ENCODE results near the gene CEP112.
"Not testable (repeated sequence)": the region's sequence is repeated elsewhere in the genome, so short reads cannot be mapped to it uniquely, and the experiment has no call there.

Gene CEP112

DNA sequence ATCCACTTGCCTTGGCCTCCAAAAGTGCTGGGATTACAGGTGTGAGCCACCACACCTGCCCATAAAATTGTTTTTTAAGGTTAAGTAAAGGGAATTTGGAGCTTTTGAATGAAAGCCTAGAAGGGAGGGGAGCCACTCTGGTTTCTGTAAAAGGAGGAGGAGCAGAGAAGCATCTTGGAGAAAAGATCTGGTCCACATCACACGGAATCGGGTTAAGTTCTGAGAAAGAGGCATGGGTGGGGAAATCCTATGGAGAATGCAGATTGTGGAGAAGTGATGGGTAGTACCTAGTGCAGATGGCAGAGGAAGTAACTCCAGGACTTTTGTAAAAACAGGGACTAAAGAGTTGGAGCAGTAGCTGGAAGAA is 18.3 kb upstream of the CEP112 start:
- DNase-seq (ENCODE audit: low spot score) = no peak

DNA sequence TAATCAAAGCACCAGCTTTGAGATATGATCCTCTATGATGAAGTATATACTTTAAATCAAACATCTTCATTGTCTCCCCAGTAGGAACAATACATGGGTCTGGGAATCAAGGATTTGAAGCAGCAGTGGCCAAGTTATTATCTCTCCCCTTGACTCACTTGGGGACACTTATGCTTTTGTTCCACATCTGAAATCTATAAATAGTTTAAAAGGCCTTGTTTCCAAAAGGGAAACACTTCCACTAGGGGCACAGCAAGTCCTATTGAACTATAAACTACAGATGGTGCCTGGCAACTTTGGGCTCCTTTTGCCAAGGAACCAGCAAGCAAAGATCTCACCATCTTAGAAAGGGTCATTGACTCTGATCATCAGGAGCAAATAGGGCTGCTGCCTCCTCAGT is 16.0 kb upstream of the CEP112 start:
- no peak for DNase-seq (ENCODE audit: low spot score)

GRCh38 chr17:66203274-66204015 is 11.5 kb upstream of the CEP112 start:
- DNase-seq (ENCODE audit: low spot score) = no peak

- DNase-seq (ENCODE audit: low spot score) = peak; percentile 64
These were observed 8.8 kb upstream of the CEP112 start for GRCh38 chr17:66200685-66201092.

GRCh38 chr17:66198242-66198641 is 6.3 kb upstream of the CEP112 start:
- DNase-seq (ENCODE audit: low spot score) = no peak

DNA sequence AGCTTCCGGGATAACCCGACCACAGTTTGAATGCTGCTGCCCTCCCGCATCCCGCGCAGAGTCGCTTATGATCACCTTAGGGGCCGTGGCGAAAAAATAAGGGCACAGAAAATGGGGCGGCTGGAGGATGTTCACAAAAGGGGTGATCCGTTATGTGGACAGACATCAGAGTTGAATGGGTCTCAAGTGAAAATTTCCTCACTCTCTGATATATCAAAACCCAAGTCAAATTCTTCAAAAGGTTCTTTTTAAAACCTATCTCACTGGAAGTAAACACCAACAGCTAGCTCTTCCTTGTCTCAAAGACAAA is 400 bp upstream of the CEP112 start:
- DNase-seq (ENCODE audit: low spot score) = no peak

DNA sequence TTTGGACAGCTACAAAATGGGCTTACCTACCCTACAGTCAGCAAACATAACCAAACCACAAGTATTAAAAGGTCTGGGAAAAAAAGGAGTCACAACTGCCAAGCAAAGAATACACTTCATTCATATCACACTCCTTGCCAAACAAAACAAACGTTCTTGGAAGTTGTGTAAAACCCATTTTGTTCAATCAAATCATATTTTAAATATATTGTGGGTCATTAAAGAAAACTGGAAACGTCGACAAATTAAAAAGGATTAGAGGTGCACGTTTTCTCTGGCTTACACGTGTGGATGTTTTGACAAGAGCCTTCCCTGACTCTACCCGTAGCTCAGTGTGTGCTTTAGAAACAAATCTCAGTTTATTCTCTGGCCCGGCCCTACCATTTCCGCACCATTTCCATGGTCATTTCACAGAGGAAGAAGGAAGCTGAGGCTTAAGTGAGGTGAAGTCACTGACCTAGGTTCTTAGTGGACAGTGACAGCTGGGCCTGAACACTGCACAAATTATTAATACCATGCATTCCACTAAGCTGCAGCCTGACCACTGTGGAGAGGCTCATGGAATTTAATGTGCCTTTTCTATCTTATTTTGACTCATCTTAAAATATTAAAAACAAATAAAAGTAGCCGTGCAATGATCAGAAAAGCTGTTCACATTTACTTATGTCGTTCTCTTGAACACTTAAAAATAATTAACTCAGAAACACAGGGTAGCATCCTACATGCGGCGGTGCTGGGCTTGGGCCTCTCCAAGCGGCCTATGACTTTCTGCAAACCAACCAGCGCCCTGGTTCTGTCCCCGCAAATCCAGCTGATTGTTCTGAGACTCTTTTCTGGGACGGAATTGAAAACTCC is 968 bp downstream of the CEP112 start:
- DNase-seq (ENCODE audit: low spot score) = no peak

- DNase-seq (ENCODE audit: low spot score) = no peak
These were observed 4.2 kb downstream of the CEP112 start for GRCh38 chr17:66187718-66188117.

DNA sequence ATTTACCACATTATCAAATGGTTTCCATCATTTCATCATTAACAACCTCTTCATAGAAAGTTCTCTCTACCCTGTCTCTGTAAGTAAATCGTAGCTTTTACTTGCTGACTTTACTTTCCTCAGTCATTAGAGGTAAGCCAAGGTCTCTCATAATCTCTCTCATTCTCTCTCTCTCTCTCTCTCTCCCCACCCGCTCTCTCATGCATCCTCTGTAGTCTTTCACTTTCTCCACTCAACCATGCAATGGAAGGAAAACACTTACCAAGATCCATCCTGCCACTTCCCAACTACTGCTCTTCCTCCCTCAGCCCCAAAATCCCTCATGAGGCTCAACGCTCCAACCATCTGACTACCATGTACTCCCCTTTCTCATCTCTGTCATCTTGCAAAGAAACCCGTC is 6.1 kb downstream of the CEP112 start:
- DNase-seq (ENCODE audit: low spot score) = no peak

DNA sequence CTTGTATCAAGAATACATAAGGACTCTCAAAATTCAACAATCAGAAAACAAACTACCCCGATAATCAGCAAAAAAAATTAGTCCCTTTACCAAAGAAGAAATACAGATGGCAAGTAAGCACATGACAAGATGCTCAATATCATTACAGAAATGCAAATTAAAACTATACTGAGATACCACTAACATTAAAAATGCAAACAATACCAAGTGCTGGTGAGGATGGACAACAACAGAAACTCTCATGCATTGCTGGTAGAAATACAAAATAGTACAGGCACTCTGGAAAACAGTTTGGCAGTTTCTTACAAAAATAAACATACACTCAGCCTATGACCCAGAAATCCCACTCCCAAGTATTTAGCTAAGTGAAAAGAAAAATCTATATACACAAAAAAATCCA is 7.5 kb downstream of the CEP112 start:
- no peak for DNase-seq (ENCODE audit: low spot score)

DNA sequence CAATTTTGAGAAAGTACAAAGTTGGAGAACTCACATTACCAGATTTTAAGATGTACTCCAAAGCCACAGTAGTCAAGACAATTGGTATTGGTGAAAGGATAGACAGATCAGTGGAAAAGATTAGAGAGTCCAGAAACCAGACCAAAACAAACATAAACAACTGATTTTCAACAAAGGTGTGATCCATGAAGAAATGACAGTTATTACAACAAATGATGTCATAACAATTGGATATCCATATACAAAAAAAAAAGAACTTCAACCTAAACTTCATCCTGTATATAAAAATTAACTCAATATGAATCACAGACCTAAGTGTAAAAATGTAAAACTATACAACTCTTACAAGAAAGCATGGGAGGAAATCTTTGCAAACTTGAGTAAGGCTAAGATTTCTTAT is 8.4 kb downstream of the CEP112 start:
- DNase-seq (ENCODE audit: low spot score) = no peak

DNA sequence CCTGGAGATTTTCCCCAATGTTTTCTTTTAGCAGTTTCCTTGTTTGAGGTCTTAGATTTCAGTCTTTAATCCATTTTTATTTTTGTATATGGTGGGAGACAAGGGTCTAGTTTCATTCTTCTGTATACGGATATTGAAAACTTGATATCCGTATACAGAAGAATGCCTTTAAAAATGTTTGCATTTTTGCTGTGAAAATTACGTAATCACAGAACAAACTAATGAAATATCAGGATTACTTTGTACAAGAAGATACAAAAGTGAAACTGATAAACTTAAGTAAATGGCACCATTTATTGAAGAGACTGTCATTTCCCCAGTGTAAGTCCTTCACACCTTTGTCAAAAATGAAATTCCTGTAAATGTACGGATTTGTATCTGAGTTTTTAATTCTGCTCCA is 13.3 kb downstream of the CEP112 start:
- no peak for DNase-seq (ENCODE audit: low spot score)

DNA sequence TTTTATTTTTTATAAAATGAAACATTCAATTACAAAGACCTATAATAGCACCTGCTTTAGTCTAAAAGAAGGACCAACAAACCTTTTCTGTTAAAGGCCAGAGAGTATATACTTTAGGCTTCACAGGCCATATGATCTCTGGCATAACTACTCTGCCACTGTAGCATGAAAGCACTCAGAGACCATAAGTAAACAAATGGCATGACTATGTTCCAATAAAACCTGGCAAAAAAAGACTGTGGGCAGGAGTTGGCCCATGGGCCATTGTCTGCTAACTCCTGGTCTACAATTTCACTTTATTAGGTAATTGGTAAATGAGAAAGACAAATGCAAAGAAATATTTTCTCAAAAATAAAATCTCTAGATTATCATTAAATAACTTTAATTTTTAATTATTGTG is 14.9 kb downstream of the CEP112 start:
- no peak for DNase-seq (ENCODE audit: low spot score)

GRCh38 chr17:66175892-66176291 is 16.0 kb downstream of the CEP112 start:
- DNase-seq (ENCODE audit: low spot score) = no peak

GRCh38 chr17:66172691-66173223 is 19.2 kb downstream of the CEP112 start:
- no peak for DNase-seq (ENCODE audit: low spot score)

DNA sequence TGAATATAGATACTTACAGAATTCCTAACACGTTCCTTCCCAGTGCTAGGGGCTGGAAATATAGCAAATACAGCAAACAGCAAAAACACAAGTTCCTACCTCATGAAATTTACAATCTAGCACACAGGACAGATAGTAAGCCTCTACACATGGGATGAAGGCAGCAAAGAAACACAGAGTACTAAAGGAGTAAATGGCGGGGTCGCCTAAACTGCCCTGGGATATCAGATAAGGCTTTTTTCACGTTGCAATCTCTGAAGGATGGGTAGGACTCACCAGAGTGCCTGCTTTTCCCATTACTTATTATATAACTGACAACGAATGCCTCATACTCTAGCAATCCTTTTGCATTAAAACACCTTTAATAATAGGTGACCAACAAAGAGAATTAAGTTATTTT is 19.8 kb downstream of the CEP112 start:
- DNase-seq (ENCODE audit: low spot score) = no peak

- DNase-seq (ENCODE audit: low spot score) = no peak
These were observed 20.2 kb downstream of the CEP112 start for GRCh38 chr17:66171692-66172091.

DNA sequence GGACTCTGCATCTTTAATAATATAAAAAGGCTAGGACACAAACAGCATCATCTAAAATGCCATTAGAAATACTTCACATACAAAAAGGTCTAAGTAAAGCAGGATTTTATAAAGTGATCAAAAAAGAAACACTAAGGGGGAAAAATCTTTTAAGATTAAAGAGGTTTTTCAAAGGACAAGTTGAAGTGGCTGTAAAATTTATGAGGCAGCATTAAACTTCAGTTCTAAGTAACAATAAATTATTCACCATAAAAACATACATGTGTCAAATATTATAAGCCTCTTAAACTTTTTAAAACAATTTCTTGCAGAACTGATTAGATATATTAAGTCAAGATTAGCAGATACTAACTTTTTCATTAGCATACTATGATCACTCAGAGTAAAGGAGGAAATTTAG is 20.8 kb downstream of the CEP112 start:
- DNase-seq (ENCODE audit: low spot score) = no peak

DNA sequence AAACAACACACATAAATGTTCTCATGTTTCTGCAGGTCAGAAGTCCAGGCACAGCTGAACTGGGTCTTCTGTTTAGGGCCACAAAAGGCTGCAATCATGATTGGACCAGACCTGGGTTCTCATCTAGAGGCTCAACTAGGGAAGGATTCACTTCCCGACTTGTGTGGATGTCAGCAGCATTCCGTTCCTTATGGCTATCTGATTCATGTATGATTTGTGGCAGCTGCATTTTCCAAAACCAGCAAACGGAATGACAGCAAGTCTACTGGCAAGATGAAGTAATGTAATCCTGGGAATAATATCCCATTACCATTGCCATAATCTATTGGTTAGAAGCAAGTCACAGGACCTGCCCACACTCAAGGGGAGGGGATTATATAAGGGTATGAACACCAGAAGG is 22.1 kb downstream of the CEP112 start:
- DNase-seq (ENCODE audit: low spot score) = no peak

GRCh38 chr17:66167189-66167815 is 24.6 kb downstream of the CEP112 start:
- DNase-seq (ENCODE audit: low spot score) = no peak

DNA sequence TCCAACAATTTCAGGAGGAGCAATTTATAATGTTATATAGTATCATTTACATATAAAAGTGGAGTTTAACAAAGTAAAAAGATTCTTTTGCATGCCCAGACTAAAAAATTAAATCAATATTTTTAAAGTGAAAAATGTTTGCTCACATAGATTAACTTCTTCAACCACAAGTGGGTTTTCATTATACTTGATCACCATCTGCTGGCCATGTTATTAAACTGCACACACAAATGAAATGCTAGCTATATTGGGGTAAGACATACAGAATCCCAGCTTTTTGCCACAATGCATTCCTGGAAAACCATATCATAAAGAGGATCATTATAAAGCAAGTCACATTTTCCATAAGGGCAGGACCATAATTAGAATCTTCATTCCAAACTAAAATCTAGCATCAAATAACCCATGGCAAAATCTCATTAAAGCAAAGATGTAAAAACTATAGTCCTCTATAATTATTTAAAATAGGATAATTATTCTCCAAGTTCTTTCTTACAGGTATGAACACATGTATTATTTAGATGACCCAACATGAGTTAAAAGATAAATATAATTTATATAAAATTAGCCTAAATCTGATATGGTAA is 26.3 kb downstream of the CEP112 start:
- peak; percentile 55 for DNase-seq (ENCODE audit: low spot score)

GRCh38 chr17:66155055-66155454 is 36.9 kb downstream of the CEP112 start:
- DNase-seq (ENCODE audit: low spot score) = not testable (repeated sequence)

- DNase-seq (ENCODE audit: low spot score) = no peak
These were observed 39.2 kb downstream of the CEP112 start for GRCh38 chr17:66152756-66153155.

Measured in CD4-positive, alpha-beta T cell treated with Interleukin-2 at 100 ng/mL for 4 hours (primary cell).